ENCODE measurements around the gene MYOM3. TPM values are rescaled to one million over a fixed set of nuclear protein-coding genes. Genes with fewer than 3 reads are reported as not detected.

MYOM3 gene
- total and polyA plus RNA-seq, 2 of the 4 experiments (the other 2 are of a cell fraction): 0.03 TPM; not detected in 1

DNA sequence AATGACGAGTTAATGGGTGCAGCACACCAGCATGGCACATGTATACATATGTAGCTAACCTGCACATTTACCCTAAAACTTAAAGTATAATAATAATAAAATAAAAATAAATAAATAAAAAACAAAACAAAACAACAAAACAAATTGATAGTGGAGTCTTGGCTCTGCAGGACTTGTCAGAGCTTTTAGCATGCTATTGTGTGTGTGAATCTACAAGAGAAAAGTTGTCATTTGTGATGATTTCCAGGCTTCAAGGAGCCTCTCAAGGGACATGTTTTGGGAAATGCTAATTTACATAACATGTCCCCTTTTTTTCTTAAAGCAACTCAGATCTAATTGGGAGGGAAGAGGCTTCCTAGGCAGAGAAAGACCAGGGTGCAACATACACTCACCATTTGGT is 21.9 kb upstream of the MYOM3 start:
- in situ Hi-C loops (cut with MboI; ENCODE audit: low sequenced_read_pairs): no loop called here
- intact Hi-C loops (cut with micrococcal nuclease): loop anchor here (10.0 kb wide), 1 partner anchor 49 kb away; no protein-coding TSS in a partner anchor
- Histone ChIP-seq H4K5ac (ENCODE audit: low read depth, low read length) (no peak overlapping the region), H3K9ac (ENCODE audit: low read depth, low read length) (no peak overlapping the region), H3K56ac (ENCODE audit: extremely low read depth, insufficient read depth, low read length) (no peak overlapping the region), H2BK20ac (ENCODE audit: low read depth, low read length) (no peak overlapping the region), H2BK120ac (ENCODE audit: low read depth, low read length) (no peak overlapping the region), H3K9me1 (ENCODE audit: insufficient read depth, low read length) (no peaks in the 10 kb centered on the region), H3K27me3 (ENCODE audit: control insufficient read depth, insufficient read depth, low read length) (peaks cover 34% of the 10 kb centered on the region), H4K91ac (ENCODE audit: insufficient read depth, low read depth, low read length) (no peak overlapping the region), H2BK15ac (ENCODE audit: low read depth, low read length) (no peak overlapping the region), H3K4me2 (ENCODE audit: low read depth, low read length) (no peak overlapping the region), H3K4ac (ENCODE audit: low read depth, low read length) (no peak overlapping the region), H3K4me1 (ENCODE audit: control insufficient read depth, insufficient read depth, low read length) (no peaks in the 10 kb centered on the region), H3K14ac (replicated peaks; ENCODE audit: low read depth, low read length) (no peak overlapping the region), H3K4me3 (ENCODE audit: insufficient read depth, low read depth, low read length) (no peak overlapping the region), H3K23ac (ENCODE audit: low read depth, low read length) (no peak overlapping the region), H2AFZ (replicated peaks; ENCODE audit: low read length, poor library complexity) (no peak overlapping the region), H3K9me3 (ENCODE audit: control insufficient read depth, insufficient read depth, low read length) (peaks cover 4% of the 10 kb centered on the region), H4K8ac (ENCODE audit: low read depth in 2 of 2, low read length in 2 of 2) (no peak overlapping the region), H3K36me3 (ENCODE audit: control insufficient read depth, insufficient read depth, low read length) (no peaks in the 10 kb centered on the region), H2AK9ac (replicated peaks; ENCODE audit: low read depth, low read length, poor library complexity) (no peak overlapping the region), H2BK5ac (ENCODE audit: low read depth, low read length, poor library complexity, severe bottlenecking) (no peak overlapping the region), H2AK5ac (ENCODE audit: low read depth, low read length) (no peak overlapping the region), H3K79me1 (ENCODE audit: low read depth in 1 of 2, low read length in 2 of 2) (no peaks in the 10 kb centered on the region), H3K27ac (ENCODE audit: insufficient read depth, low read length) (no peak overlapping the region), H3K18ac (ENCODE audit: low read depth, low read length) (no peak overlapping the region), H4K20me1 (ENCODE audit: insufficient read depth, low read length) (no peaks in the 10 kb centered on the region)
- POLR2A ChIA-PET (ENCODE audit: unreplicated experiment): no interaction called here
- DNase-seq (no peak), ATAC-seq (ENCODE audit: low read depth) (no peak)
- TF ChIP-seq RFX5 (IDR thresholded peaks at IDR 0.05; ENCODE audit: low read depth, low read length): no peak
- TF ChIP-seq MXI1 (IDR thresholded peaks at IDR 0.05; ENCODE audit: borderline replicate concordance, low read depth, low read length): no peak
- TF ChIP-seq, protein P1, sequence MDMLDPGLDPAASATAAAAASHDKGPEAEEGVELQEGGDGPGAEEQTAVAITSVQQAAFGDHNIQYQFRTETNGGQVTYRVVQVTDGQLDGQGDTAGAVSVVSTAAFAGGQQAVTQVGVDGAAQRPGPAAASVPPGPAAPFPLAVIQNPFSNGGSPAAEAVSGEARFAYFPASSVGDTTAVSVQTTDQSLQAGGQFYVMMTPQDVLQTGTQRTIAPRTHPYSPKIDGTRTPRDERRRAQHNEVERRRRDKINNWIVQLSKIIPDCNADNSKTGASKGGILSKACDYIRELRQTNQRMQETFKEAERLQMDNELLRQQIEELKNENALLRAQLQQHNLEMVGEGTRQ (IDR thresholded peaks at IDR 0.05; ENCODE audit: low read depth, low read length): no peak
- TF ChIP-seq CHD1 (IDR thresholded peaks at IDR 0.05; ENCODE audit: low read depth, low read length): no peak
- no peak for TF ChIP-seq RCOR1 (IDR thresholded peaks at IDR 0.05; ENCODE audit: insufficient replicate concordance, low read length)
- no peak for TF ChIP-seq SMC3 (IDR thresholded peaks at IDR 0.05; ENCODE audit: low read depth, low read length)
- no peak for TF ChIP-seq FOS (IDR thresholded peaks at IDR 0.05; ENCODE audit: low read depth, low read length)
- TF ChIP-seq RAD21 (IDR thresholded peaks at IDR 0.05; ENCODE audit: low read length): no peak
- TF ChIP-seq MAZ (IDR thresholded peaks at IDR 0.05; ENCODE audit: borderline replicate concordance, low read depth, low read length): no peak
- TF ChIP-seq CEBPB (IDR thresholded peaks at IDR 0.05; ENCODE audit: low read depth, low read length): no peak
- TF ChIP-seq, protein P2, sequence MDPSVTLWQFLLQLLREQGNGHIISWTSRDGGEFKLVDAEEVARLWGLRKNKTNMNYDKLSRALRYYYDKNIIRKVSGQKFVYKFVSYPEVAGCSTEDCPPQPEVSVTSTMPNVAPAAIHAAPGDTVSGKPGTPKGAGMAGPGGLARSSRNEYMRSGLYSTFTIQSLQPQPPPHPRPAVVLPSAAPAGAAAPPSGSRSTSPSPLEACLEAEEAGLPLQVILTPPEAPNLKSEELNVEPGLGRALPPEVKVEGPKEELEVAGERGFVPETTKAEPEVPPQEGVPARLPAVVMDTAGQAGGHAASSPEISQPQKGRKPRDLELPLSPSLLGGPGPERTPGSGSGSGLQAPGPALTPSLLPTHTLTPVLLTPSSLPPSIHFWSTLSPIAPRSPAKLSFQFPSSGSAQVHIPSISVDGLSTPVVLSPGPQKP (IDR thresholded peaks at IDR 0.05; ENCODE audit: borderline replicate concordance, low read depth, low read length): no peak
- TF ChIP-seq MAFK (IDR thresholded peaks at IDR 0.05; ENCODE audit: low read depth, low read length): no peak
- no peak for TF ChIP-seq POLR2A (IDR thresholded peaks at IDR 0.05; ENCODE audit: low read depth, low read length)
- TF ChIP-seq, protein P3, sequence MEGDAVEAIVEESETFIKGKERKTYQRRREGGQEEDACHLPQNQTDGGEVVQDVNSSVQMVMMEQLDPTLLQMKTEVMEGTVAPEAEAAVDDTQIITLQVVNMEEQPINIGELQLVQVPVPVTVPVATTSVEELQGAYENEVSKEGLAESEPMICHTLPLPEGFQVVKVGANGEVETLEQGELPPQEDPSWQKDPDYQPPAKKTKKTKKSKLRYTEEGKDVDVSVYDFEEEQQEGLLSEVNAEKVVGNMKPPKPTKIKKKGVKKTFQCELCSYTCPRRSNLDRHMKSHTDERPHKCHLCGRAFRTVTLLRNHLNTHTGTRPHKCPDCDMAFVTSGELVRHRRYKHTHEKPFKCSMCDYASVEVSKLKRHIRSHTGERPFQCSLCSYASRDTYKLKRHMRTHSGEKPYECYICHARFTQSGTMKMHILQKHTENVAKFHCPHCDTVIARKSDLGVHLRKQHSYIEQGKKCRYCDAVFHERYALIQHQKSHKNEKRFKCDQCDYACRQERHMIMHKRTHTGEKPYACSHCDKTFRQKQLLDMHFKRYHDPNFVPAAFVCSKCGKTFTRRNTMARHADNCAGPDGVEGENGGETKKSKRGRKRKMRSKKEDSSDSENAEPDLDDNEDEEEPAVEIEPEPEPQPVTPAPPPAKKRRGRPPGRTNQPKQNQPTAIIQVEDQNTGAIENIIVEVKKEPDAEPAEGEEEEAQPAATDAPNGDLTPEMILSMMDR (conservative IDR thresholded peaks at IDR 0.05; ENCODE audit: low read depth, low read length): no peak
- TF ChIP-seq NFE2L2 (IDR thresholded peaks at IDR 0.05; ENCODE audit: low read depth, low read length): no peak
- TF ChIP-seq BHLHE40 (IDR thresholded peaks at IDR 0.05; ENCODE audit: low read depth, low read length): no peak
- no TSS peak for BruUV-seq (replicated peaks)
- CTCF ChIA-PET: no interaction called here
- dilution Hi-C loops (cut with HindIII; ENCODE audit: low sequenced_read_pairs, unreplicated experiment): no loop called here
- no CpG with 5 or more reads among the region's 1 CpG for WGBS, 2 experiments (ENCODE audit: extremely low coverage in 2 of 2, insufficient read length in 1 of 2)
